ENCODE measurements around the gene SIGLEC7. TPM values are rescaled to one million over a fixed set of nuclear protein-coding genes. Genes with fewer than 3 reads are reported as not detected.
A peak's percentile ranks its signal among the peaks of the same experiment; 100 is the strongest.
"Not testable (repeated sequence)": the region's sequence is repeated elsewhere in the genome, so short reads cannot be mapped to it uniquely, and the experiment has no call there.

SIGLEC7 gene
- total and polyA plus RNA-seq, 3 donors from 2014 or later = 0.79 to 2.0 (median 1.2) TPM

DNA sequence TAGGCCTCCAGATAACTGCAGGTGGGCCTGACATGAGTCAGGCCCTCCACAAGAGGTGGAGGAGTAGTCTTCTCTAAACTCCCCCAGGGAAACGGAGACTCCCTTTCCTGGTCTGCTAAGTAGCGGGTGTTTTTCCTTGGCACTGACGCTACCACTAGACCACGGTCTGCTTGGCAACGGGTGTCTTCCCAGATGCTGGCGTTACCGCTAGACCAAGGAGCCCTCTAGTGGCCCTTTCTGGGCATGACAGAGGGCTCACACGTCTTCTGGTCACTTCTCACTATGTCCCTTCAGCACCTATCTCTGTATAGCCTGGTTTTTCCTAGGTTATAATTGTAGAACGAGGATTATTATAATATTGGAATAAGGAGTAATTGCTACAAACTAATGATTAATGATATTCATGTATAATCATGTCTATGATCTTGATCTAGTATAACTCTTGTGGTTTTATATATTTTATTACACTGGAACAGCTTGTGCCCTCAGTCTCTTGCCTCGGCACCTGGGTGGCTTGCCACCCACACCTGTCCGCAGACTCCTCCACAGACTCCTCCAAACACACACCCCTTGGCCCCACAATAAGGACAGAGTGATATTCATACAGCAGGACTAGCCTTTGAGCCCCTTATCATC is 27.3 kb downstream of the SIGLEC7 start:
- H3K9me3 ChIP-seq; H3K27me3 ChIP-seq; H3K36me3 ChIP-seq (ENCODE audit: low read depth, missing control alignments); H3K4me3 ChIP-seq; intact Hi-C loops (cut with DNase I; ENCODE audit: low total_unique reads): not testable (repeated sequence)
- Histone ChIP-seq H3K4me1 (peaks cover 11% of the 10 kb centered on the region), H3K27ac (peak overlapping the region in 1 of 2 donors; percentile 61)
- WGBS, 2 donors = 37 to 41% methylated on average over 11 of the region's 11 CpGs
- TF ChIP-seq, protein P1, sequence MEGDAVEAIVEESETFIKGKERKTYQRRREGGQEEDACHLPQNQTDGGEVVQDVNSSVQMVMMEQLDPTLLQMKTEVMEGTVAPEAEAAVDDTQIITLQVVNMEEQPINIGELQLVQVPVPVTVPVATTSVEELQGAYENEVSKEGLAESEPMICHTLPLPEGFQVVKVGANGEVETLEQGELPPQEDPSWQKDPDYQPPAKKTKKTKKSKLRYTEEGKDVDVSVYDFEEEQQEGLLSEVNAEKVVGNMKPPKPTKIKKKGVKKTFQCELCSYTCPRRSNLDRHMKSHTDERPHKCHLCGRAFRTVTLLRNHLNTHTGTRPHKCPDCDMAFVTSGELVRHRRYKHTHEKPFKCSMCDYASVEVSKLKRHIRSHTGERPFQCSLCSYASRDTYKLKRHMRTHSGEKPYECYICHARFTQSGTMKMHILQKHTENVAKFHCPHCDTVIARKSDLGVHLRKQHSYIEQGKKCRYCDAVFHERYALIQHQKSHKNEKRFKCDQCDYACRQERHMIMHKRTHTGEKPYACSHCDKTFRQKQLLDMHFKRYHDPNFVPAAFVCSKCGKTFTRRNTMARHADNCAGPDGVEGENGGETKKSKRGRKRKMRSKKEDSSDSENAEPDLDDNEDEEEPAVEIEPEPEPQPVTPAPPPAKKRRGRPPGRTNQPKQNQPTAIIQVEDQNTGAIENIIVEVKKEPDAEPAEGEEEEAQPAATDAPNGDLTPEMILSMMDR (IDR thresholded peaks at IDR 0.05) = peak; percentile 74 to 91 (median 83)
- peak; percentile 91 for DNase-seq

DNA sequence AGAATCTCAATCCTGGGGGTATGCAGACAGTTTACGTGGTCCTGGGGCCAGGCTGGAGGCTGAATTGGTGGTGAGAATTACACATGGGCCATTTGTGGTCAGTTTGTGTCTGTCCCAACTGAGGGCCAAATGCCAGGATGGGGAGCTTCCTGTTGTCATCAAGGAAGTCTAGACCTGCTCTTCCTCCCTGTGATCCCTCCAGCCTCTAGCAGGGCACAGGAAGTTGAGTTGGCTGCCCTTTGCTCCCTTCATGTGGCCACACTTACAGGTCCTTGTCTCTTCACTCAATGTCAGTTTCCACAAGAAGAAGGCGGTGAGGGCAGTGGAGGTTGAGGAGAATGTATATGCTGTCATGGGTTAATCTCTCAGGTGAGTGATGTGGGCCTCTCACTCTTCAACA is 30.1 kb downstream of the SIGLEC7 start:
- TF ChIP-seq, protein P1 (IDR thresholded peaks at IDR 0.05) = no peak
- no peak for TF ChIP-seq POLR2A (IDR thresholded peaks at IDR 0.05)
- intact Hi-C loops (cut with DNase I; ENCODE audit: low total_unique reads) = no loop called here
- Histone ChIP-seq H3K4me1 (peaks cover 8% of the 10 kb centered on the region), H3K9me3 (no peaks in the 10 kb centered on the region), H3K4me3 (no peak overlapping the region), H3K27ac (no peak overlapping the region), H3K36me3 (ENCODE audit: low read depth, missing control alignments) (no peaks in the 10 kb centered on the region), H3K27me3 (no peaks in the 10 kb centered on the region)
- 92 to 95% methylated on average over 2 of the region's 2 CpGs for WGBS, 2 donors
- no peak for DNase-seq

DNA sequence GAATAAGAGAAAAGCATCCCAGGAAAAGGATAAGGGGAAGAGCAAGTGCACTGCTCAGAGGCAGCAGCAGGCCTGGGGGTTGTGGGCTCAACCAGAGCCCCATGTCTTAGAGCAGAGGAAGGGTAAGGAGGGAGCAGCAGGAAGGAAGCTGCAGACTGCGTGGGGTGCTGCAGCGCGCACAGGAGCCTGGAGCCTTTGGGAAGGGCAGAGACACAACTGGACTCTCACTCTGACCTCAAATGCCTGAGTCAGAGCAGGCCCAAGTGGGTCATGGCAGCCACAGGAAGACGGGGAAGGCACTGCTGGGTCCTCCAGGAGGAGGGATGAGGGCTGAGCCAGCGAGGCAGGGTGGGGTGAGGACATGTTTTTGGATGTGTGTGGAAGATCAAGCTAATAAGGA is 31.6 kb downstream of the SIGLEC7 start:
- H3K4me3 ChIP-seq = no peak overlapping the region
- 69 to 82% methylated on average over 5 of the region's 5 CpGs for WGBS, 2 donors
- no peak overlapping the region for H3K27ac ChIP-seq
- H3K36me3 ChIP-seq (ENCODE audit: low read depth, missing control alignments) = no peaks in the 10 kb centered on the region
- intact Hi-C loops (cut with DNase I; ENCODE audit: low total_unique reads) = no loop called here
- no peaks in the 10 kb centered on the region for H3K27me3 ChIP-seq
- H3K9me3 ChIP-seq = no peaks in the 10 kb centered on the region
- DNase-seq = no peak
- peaks cover 12% of the 10 kb centered on the region for H3K4me1 ChIP-seq
- TF ChIP-seq, protein P1 (IDR thresholded peaks at IDR 0.05) = no peak
- no peak for TF ChIP-seq POLR2A (IDR thresholded peaks at IDR 0.05)

DNA sequence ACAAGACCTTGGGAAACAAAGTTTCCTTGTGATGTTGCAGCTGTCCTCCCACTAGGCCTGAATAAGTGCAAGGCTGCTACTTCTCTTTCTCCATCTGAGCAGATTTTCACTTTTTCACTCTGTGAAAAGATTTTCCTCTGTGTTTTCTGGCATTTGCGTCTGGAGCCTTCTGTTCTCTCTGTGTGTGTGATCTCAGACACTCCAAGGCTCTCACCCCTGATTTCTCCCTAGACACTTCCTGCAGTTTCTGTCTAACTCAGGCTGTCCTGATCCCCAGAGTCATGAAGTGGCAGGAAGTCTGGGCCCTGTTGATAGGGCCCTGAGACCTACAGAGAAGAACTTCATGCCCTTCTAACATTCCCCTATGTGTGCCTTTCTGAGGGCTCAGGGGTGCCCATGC is 37.2 kb downstream of the SIGLEC7 start:
- no peak for TF ChIP-seq POLR2A (IDR thresholded peaks at IDR 0.05)
- TF ChIP-seq, protein P1 (IDR thresholded peaks at IDR 0.05) = no peak
- Histone ChIP-seq H3K36me3 (ENCODE audit: low read depth, missing control alignments) (no peaks in the 10 kb centered on the region), H3K27ac (peak overlapping the region; percentile 83 to 89), H3K9me3 (no peaks in the 10 kb centered on the region), H3K4me3 (no peak overlapping the region), H3K27me3 (no peaks in the 10 kb centered on the region), H3K4me1 (peaks cover 26% of the 10 kb centered on the region)
- 21 to 27% methylated on average over 1 of the region's 1 CpG for WGBS, 2 donors
- DNase-seq = peak; percentile 49
- intact Hi-C loops (cut with DNase I; ENCODE audit: low total_unique reads) = no loop called here

DNA sequence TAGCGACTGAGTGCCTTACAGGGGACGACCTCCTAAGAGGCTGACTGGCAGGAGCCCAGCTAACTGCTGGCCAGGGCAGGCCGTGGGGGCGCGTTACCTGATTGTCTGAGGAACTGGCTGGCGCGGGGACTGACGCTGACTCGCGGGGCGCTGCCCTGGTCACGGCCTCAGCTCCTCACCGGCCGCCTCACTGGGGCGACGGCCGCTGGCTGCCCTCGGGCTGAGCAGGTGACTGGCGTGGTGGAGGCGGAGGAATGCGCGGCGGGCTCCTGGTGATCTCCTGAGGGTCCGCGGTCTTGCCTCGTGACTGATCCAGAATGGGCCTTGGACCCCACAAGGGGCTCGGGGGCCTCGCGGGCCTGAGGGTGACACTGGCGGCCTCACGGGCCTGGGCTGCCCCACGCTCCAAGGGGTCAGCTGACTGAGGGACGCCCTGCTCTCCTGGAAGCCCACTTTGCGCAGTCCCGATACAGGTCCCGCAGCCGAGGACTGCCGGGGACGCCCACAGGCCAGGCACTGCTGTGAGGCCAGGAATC is 39.3 kb downstream of the SIGLEC7 start:
- WGBS, 2 donors = 66 to 76% methylated on average over 7 to 39 of the region's 39 CpGs
- Histone ChIP-seq H3K27me3 (no peaks in the 10 kb centered on the region), H3K36me3 (ENCODE audit: low read depth, missing control alignments) (no peaks in the 10 kb centered on the region), H3K27ac (peak overlapping the region in 1 of 2 donors; percentile 30), H3K4me1 (peaks cover 30% of the 10 kb centered on the region), H3K9me3 (no peaks in the 10 kb centered on the region), H3K4me3 (peak overlapping the region; percentile 42 to 52)
- intact Hi-C loops (cut with DNase I; ENCODE audit: low total_unique reads) = no loop called here
- no peak for TF ChIP-seq POLR2A (IDR thresholded peaks at IDR 0.05)
- TF ChIP-seq, protein P1 (IDR thresholded peaks at IDR 0.05) = no peak
- DNase-seq = no peak
